ENCODE results near the gene KASH5. TPM values are rescaled to one million over a fixed set of nuclear protein-coding genes. Genes with fewer than 3 reads are reported as not detected.

The KASH5 gene
- total RNA-seq, 1 experiment from 2014 or later = not detected

DNA sequence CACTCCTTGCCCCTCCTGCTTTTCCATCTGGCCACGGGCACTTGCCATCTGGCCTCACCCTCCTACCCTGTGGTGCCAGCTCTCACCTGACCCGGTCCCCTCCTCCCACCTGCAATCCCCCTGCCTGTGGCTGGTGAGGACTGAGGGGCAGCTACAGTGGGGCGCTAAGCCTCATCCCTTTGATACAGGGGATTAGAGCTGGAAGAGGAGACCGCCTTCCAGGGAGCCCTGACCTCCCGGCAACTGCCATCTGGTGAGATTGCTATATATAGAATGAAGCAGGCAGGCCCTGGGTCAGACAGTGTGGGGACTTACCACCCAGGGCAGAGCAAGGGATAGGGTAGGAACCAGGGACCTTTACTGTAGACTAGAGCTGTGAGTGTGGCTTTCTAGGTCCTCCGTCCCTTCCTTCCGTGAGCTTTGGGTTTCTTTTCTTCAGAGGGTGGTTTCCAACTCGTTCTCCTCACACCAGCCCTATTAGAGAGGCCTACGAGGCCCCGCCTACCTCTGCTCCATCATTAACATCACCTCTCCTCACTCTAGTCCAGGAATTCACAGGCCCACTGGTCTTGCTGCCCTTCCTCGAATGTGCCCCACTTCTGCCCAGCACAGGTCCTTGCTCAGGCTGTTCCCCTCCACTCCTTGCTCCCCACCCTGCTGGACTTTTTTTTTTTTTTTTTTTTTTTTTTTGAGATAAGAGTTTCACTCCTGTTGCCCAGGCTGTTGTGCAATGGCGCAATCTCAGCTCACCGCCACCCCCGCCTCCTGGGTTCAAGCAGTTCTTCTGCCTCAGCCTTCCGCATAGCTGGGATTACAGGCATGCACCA, 7.7 kb downstream of the KASH5 start:
- DNase-seq (ENCODE audit: low read depth) = no peak

DNA sequence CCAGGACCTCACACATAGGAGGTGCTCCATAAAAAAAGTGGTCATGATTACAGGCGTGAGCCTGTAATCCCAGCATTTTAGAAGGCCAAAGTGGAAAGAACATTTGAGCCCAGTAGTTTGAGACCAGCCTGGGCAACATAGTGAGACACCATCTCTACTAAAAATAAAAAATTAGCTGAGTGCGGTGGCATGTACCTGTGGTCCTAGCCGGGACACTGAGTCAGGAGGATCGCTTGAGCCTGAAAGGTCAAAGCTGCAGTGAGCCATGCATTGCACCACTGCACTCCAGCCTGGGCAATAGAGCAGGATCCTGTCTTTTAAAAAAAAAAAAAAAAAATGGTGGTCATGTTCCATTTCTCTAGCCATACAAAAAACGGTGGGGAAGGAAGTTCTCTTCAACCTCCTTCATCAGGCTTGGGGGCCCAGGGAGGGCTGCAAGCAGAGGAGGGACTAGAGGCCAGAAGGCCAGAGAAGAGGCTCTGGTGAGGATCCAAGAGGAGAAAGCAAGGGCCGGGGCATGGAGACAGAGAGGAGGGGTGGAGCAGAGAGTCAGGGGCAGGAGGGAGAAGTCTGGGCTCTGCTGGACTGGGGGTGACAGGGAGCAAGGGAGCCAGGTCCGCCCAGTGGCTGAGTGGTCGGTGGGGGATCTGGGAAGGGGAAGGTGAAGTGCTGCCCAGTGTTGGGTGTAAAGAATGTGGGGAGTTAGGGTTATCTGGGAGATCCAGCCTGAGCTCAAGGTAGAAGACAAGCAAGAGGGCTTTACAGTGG, 8.9 kb downstream of the KASH5 start:
- no peak for DNase-seq (ENCODE audit: low read depth)

DNA sequence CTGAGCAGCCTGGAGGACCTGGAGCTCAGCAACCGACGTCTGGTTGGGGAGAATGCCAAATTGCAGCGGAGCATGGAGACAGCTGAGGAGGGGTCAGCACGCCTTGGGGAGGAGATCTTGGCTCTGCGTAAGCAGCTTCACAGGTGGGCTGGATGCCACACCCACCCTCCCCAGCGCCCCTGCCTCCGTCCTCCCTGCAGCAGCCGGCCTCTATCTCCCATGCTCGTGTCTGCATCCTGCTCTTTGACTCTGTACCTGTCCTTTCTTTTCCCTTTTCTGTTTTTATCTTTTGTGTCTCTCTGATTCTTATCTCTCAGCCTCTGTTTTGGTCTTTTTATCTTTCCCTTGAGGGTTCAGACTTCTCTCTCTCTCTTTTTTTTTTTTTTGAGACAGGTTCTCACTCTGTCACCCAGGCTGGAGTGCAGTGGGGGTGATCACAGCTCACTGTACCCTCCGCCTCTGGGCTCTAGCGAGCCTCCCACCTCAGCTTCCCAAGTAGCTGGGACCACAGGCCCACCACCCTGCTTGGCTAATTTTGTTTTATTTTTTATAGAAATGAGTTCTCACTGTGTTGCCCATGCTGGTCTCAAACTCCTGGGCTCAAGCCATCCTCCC, 10.1 kb downstream of the KASH5 start:
- no peak for DNase-seq (ENCODE audit: low read depth)

DNA sequence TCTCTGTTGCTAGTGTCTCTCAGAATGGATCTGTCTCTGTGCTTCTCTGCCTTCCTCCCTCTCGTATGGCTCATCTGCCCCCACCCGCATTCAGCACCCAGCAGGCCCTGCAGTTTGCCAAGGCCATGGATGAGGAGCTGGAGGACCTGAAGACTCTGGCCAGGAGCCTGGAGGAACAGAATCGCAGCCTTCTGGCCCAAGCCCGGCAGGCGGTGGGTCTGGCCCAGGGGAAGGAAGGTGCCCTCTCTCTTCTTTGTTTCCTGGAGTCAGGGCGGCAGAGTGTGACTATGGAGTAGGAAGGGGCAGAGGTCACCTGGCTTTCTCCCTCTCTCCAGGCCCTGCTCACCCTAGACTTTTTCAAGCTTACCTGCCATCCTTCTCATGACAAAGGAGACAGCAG, 10.9 kb downstream of the KASH5 start:
- DNase-seq (ENCODE audit: low read depth) = no peak

DNA sequence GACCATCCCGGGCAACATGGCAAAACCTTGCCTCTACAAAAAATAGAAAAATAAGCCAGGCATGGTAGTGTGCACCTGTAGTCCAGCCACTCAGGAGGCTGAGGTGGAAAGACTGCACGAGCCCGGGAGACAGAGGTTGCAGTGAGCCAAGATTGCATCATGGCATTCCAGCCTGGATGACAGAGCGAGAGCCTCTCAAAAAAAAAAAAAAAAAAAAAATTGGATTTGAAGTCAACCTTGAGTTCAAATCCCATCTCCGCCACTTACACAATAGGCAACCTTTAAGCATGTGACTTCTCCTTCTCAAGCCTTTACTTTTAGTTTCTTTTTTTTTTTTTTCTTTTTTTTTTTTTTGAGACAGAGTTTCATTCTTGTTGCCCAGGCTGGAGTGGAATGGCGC, 12.0 kb downstream of the KASH5 start:
- no peak for DNase-seq (ENCODE audit: low read depth)

DNA sequence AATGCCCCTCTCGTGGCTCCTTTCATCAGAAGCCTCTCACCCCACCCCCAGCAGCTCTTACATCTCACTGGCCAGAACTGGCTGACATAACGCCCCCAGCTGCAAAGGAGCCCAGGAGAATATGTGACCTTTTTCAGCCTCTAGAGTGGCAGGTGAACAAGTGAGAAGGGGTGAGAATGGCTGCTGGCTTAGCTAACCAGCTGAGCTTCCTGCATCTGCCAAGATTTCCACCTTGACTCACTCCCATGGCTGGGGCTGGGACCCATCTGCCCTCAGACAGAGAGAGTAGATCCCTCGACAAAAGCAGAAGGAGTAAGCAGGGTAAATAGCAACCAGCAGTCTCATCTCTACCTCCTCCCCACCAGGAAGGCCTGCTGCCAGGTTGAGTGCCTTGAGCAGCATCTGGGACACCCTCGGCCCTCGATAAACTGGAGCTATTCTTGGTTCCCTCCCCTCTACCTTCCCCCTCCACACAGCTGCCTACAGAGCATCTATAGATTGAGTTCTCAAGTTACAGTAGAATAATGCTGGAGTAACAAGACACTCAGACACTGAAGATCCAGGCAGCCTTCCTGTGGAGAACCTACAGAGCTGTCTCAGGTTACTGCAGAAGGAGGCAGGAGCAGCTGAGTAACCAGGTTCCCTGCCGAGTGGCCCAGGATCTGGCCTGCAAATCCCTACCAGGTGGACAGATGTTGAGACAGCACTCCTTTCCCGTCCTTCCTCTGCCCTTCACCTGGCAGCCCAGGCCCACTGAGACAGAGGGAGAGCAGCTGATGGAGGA, 15.5 kb downstream of the KASH5 start:
- no peak for DNase-seq (ENCODE audit: low read depth)

DNA sequence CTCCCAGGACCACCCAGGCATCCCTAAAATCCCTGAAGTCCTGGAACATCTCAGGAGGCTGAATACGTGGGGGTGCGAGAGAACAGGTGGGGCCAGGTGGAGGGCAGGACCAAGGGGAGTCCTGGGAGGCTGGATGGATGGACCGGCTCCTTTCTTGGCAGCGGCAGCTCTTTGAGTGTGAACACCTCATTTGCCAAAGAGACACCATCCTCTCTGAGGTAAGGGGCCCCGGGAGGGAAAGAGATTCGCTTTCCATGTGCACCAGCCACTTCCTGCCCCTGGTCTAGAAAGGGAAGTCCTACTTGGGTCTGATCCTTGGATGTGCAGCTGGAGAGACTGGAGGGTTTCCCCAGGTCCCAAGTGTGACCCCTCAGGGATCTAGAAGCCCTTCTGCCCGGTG, 19.0 kb downstream of the KASH5 start:
- no peak for DNase-seq (ENCODE audit: low read depth)

DNA sequence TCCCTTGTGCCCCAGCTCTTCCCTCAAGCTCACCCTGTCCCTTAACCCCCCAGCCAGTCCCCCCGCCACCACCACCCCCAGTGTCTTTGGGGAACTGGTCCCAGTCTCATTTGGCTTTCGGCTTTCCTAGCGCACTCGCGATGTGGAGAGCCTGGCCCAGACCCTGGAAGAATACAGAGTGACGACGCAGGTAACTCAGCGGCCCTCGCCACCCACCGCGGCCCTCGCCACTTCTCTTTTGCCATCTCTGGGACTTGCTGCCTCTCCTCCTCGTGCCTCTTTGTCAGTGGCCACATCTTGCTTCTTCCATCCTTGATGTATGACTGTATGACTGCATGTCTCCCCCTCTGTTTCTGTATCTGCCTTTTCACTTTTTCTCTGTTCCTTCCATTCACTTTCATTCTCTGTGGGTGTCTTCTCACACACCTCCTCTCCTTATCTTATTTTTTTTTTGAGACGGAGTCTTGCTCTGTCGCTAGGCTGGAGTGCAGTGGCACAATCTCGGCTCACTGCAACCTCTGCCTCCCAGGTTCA, 19.5 kb downstream of the KASH5 start:
- no peak for DNase-seq (ENCODE audit: low read depth)

DNA sequence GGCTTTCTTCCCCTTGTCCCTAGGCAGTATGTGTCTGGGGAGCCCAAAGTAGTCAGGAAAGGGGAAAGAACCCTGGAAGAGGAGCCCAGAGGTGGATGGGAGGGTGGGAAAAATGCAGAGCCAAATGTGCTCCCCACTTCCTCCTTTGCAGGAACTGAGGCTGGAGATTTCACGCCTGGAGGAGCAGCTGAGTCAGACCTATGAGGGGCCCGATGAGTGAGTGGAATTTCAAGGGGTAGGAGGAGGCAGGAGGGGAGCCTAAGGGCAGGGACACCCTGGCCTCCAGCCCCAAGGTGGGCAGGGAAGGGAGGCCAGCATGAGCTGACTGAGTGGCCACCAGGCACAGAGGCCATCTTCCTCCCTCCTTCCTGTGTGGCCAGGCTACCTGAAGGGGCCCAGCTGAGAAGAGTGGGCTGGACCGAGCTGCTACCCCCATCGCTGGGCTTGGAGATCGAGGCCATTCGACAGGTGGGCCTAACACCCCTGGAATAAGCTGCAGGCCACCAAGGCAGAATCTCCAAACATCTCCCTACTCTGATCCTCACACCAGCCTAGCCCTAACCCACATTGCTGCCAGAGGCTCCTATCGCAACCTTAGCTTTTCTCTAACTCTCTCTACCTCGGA, 20.9 kb downstream of the KASH5 start:
- peak; percentile 34 for DNase-seq (ENCODE audit: low read depth)

DNA sequence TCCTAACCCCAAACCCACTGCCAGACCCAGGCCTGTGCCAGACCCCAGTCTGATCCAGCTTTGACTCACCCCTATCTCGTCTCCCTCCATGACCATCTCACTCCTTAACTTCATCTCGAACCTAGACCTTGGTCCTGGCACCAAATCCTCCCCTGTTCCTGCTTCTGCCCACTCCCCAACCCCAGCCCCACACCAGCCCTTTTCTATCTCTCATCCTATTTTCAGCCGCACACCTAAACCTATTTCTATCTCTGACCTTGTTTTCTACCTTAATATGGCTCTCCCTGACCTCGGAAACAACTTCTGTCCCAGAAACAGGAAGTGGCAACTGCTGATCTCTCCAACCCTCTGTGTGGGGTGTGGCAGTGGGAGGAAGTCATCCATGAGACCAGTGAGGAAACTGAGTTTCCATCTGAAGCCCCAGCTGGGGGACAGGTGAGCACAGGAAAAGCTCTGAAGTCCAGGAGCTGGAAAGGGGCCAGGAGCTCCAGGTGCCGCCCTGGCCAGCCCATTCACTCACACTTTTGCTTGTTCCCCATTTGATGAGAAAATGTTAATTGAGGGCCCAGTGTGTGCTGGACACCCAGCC, 21.5 kb downstream of the KASH5 start:
- no peak for DNase-seq (ENCODE audit: low read depth)

DNA sequence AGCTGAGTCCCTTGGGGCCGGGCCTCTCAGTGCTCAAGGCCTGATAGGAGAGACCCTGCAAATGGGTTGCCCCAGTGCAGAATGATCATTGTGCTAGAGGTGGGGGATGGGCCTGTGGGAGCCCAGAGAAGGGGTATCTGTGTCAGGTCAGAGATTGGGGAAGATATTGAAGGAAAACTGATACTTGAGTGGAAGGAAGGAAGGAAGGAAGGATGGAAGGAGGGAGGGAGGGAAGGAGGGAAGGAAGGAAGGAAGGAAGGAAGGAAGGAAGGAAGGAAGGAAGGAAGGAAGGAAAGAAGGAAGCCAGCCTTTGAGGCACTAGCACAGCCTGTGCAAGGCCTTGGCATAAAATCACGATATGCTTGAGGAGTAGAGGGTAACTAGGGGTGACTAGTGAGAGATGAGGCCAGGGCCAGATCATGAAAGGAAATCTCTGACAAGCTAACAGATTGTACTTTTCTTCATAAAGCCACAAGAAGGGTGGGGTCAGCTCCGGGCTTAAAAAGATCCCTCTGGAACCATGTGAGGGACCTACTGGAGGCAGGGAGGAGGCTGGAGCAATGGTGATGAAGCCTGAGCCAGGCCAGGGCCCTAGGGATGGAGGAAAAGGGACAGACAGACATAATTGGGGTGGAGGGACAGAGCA, 23.8 kb downstream of the KASH5 start:
- DNase-seq (ENCODE audit: low read depth) = no peak

DNA sequence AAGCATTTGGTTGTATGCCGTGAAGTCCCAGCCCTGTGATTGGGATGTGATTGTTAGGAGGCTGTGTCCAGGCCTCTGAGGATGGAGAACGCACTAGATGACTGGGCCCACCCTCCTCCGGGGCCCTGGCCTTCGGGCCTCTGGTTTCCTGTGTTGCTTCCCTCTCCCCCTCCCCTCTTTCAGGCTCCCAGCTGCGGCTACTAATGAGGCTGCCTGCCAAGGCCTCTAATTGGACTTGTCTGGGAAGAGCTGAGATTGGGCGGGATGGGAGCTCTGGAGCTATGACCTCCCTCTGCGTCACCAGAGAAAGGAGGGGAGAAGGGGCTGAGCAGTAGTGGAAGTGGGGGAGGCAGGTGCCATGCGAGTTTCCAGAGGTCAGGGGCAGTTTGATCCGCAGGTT, 25.3 kb downstream of the KASH5 start:
- DNase-seq (ENCODE audit: low read depth) = no peak

DNA sequence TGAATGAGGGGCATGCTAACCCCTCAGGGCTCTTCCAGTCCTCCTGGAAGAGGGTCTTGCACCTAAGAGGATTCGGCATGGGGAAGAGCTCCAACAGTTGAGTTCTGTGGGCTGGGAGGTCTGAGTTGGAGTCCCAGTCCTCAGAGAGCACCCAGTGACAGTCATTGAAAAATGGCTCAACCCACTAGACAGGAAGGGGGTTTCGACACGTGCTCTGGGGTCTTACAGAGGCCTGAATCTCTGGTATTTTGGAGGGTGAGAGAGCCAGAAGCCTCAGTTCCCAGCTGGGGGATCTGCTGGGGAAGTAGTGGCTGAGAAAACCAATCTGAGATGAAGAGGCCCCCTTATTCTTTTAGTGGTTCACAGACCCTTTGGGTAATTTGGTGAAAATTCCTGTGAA, 26.2 kb downstream of the KASH5 start:
- DNase-seq (ENCODE audit: low read depth) = no peak

DNA sequence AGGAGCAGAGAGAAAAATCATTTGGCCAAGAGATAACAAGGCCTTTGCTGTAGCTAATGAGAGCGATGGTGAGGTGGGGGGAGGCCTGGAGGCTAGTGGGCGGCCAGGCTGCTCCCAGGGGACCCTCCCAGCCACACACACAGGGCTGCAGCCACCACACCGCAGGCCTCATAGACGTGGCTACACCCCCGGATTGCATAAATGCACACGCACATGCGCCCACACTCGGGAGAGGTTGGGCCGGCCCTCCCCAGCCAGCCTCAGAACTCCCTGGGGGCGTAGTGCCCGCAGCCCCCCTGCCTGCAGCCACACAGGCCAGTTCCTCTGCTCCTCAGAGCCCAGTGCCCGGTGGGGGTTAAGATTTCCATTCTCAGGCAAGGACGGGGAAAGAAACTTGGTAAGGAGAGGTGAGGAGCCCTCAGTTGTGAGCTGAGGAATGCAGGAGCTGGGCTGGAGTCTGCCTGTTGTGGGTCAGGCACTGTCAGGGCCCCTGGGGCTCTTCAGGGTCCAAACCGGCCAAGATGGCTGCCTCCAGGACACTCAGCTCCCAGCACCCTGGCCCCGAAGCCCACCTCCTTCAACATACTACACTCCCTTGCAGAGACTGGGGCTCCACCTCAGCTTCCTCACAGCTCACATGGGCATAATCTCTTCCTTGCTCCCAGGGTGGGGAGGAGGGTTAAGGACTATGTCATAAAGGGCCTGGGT, 27.2 kb downstream of the KASH5 start:
- no peak for DNase-seq (ENCODE audit: low read depth)

DNA sequence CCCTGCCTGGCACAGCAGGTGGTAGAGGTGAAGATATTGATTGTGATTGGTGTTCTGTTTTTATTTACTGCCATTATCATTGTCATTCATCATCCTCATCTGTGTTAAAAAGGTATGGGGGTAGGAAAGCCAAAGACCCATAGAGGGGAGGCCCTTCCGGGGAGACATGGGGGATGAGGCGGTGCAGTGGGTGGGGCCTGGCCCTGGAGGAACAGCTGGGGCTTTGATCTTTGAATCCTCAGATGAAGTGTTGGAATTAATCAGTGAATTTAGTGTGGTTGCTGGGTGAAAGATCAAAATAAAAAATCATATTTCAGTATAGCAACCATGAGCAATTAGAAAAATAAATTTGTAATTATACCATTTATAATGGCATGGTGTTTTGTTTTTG, 27.8 kb downstream of the KASH5 start:
- no peak for DNase-seq (ENCODE audit: low read depth)

DNA sequence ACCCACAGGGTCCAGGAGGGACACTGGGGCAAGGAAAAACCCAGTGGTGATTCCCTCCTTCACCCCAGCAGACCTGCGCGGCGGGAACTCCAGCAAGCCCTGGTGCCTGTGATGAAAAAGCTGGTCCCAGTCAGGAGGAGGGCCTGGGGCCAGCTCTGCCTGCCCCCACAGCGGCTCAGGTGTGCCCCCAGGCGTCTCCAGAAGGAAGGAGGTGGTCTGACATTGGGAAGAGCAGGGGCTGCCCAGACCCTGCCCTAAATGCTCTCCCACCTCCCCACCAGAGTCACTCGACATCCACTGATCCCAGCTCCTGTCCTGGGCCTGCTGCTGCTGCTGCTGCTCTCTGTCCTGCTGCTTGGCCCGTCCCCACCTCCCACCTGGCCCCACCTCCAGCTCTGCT, 29.0 kb downstream of the KASH5 start:
- no peak for DNase-seq (ENCODE audit: low read depth)

DNA sequence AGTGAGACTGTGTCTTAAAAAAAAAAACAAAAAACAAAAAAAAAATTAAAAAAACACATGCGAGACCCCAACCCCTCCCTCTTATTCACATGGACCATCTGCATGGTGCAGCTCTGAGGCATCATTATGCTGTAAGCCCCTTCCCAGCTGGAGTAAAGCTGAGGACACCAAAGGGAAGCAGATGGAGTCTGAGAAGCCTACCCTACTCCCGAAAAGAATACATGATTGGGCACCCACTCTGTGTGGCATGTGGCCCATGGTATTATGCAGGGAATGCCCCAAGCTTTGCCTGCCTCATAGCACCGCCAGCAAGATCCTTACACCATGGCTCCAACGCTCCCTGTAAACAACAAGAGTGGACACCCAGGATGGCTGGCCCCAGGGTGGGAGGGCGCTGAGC, 30.5 kb downstream of the KASH5 start:
- no peak for DNase-seq (ENCODE audit: low read depth)

DNA sequence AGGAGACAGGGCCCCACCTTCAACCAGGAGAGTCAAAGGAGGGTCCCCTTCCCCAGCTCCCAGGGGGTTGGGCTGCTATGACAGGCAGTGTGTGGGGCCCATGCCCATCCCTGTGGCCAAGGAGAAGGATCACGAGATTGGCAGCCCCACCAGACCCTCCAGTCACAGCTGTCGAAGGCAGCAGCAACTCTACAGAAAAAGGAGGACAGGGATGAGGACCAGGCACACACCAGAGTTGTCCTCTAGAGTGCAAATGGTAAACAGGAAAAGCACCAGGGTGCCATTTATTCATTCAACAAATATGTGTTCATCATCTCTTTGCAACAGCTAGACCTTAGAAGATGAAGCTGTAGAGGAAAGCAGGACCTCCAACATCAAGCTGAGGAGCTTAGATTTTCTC, 31.1 kb downstream of the KASH5 start:
- DNase-seq (ENCODE audit: low read depth) = no peak

DNA sequence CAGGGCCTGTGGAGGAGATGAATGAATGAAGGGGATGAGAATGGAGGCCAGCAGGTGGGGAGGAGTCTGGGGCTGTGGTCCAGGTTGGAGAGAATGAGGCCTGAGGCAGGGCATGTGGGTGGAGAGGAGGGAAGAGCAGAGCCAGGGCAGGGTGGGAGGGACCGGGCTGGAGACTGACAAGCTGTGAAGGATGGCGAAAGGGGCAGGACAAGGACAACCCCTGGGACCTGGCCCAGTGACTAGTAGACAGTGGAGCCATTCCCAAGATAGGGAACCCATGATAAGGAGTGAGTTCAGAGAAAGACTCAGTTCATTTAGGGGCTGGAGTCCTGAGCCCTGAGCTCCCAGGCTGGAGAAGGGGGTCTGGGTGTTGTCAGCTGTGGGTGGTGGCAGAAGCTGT, 32.2 kb downstream of the KASH5 start:
- DNase-seq (ENCODE audit: low read depth) = no peak

All from M059J (cell line).